Stimulated activated CD8-positive, alpha-beta memory T cell treated with anti-CD3 and anti-CD28 coated beads, Interleukin-7, amount 100 ng/mL, for 24 hours (primary cell): ENCODE measurements around the gene DDRGK1.
"Not testable (repeated sequence)": the region's sequence is repeated elsewhere in the genome, so short reads cannot be mapped to it uniquely, and the experiment has no call there.

Experiments
- DNase-seq: peaks from one replicate; pipeline ENCODE4 v3.0.0-alpha.2; 2020; ENCODE audit warnings: low read depth

Gene DDRGK1

DNA sequence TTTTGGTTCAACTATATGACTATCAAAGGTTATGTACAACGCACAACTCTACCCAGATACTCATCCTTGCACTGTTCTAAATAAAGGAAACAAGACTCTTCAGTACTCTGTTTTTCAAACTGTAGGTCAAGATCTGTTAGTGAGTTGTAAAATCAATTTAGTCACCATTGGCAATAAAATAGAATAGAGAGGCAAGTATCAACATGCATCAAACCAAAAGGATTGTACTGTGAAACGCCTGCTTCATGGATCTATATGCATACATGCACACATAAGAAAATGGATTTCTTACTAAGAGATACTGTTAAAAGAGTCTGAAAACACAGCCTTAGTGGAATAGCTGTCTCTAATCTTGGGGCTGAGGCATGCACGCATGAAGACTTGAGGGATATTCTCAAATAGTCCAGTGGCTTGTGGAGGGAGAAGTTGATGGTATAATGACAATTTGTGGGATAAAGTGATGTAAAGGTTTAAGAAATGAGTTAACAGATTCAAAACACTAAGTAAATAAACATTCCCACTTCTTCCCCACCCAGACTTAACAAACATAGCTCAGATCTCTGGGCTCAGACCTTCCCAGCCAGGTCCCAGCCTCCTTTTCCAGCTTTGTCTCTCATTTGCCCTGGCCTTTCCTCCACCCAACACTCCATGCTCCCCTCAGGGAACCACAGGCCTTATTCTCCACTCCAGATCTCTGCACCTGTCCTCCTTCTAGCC, 20.4 kb downstream of the DDRGK1 start:
- DNase-seq = no peak

DNA sequence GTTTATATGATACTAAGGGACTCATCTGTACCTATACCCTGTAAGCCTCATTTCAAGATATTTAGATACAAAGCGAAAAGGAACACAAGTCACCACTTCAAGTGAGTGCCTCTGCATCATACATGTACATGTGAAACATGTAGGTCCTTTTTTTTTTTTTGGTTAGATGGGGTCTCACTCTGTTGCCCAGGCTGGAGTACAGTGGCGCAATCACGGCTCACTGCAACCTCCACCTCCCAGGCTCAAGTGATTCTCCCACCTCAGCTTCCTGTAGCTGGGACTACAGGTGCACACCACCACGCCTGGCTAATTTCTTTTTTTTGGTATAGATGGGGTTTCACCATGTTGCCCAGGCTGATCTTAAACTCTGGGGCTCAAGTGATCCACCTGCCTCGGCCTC, 22.1 kb downstream of the DDRGK1 start:
- not testable (repeated sequence) for DNase-seq

DNA sequence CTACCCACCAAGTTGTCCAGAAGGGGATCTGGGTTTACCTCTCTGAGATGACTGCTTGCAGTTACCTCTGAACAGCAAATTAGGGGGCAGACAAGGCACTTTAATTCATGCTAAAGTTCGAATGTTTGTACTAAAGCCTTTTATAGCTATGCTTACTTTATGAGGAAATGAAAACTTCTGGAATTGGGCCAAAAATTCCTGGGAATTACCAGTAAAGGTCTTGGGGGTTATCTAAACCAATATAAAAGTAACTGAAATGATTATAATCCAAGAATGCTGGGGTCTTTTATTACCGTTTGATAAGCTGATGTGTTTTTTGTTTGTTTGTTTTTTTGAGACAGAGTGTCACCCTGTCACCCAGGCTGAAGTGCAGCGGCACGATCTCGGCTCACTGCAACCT, 23.2 kb downstream of the DDRGK1 start:
- DNase-seq = no peak

DNA sequence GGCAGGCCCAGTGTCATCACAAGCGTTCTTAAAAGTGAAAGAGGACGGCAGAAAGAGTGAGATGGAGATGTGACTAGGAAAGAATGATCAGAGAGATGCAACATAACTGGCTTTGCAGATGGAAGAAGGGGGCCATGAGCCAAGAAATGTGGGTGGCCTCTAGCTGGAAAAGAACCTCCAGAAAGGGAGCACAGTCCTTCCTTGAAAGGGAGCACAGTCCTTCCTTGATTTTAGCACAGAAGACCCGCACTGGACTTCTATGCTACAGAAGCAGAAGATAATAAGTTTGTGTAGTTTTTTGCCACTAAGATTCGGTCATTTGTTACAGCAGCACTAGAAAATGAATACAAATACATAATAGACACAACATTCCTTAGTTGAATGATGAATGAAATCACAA, 24.2 kb downstream of the DDRGK1 start:
- no peak for DNase-seq

DNA sequence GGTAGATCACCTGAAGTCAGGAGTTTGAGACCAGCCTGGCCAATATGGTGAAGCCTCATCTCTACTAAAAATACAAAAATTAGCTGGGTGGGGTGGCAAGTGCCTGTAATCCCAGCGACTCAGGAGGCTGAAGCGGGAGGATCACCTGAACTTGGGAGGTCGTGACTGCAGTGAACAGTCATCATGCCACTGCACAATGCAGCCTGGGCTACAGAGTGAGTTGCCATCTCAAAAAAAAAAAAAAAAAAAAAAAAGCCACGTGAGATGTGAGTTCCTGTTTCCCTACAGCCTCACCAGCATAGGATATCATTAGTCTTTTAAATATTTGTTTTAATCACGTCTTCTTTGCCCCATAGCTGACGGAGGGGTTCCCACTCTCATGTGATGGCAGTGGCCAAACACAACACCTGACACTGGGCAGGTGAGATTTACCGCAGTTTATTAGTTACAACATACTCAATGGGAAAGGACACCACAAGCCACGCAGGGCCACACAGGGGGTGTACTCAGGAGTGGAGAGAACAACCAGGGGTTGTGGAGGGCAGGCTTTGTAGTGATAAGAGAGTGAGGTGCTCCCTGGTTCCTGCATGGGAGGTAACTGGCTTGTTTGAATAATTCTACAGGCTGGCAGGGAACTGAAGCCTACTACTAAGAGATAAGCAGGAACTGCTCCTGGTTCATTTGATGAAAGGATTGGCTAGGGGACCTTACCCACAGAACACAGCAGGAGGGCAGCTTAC, 26.6 kb downstream of the DDRGK1 start:
- DNase-seq = no peak

DNA sequence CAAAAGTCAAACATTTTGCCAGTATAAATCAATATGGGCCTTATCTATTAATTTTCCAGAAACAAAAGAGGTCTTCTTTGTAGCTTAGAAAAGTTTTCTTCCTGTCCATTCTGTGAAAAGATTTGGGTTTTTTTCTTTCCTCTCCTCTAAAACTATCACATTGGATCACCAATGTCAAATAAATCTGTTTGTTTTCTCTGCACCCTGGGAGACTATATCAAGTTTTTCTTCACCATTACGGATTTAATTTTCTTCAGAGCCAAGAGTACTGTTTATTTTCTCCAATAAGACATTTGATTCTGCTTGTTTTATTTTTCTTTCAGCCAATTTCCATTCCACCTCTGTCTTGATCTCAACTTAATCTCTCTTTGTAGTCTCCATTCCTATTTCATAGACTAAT, 29.2 kb downstream of the DDRGK1 start:
- DNase-seq = no peak

DNA sequence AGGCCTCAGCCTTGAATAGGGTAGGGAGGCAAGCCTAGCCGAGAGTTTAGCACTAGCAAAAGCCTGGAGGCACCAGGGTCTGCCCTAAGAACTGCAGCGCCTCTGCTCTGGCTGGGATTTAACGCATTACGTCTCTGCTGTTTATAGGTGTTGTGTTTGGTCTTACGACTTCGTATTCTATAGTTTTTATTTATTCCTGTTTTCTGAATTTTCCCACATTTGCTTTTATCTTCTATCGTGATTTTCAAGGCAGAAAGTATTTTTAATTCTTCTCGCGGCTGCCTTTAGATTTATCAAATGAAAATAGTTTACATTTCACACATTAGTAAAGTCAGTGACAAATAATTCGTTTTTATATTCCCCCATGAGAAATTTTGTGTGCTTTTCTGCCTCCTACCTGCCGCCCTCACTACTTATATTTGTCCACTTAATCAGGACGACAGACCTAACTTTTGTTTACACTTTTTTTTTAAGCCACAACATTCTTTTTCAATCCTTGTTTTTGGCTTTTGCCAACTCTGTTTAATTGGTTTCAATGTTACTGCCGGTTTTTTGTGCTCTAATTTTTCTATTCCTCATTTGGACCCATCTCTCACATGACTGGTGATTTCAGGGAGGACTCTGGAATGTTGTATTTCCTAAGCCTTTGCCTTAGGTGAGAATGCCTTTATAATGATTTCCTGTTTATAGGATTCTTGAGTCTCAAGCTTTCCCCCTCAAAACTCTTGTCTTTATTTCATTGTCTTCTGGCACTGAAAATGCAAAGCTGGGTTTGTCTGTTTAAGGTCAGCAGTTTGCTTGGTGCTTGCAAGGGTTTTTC, 29.8 kb downstream of the DDRGK1 start:
- DNase-seq = no peak

DNA sequence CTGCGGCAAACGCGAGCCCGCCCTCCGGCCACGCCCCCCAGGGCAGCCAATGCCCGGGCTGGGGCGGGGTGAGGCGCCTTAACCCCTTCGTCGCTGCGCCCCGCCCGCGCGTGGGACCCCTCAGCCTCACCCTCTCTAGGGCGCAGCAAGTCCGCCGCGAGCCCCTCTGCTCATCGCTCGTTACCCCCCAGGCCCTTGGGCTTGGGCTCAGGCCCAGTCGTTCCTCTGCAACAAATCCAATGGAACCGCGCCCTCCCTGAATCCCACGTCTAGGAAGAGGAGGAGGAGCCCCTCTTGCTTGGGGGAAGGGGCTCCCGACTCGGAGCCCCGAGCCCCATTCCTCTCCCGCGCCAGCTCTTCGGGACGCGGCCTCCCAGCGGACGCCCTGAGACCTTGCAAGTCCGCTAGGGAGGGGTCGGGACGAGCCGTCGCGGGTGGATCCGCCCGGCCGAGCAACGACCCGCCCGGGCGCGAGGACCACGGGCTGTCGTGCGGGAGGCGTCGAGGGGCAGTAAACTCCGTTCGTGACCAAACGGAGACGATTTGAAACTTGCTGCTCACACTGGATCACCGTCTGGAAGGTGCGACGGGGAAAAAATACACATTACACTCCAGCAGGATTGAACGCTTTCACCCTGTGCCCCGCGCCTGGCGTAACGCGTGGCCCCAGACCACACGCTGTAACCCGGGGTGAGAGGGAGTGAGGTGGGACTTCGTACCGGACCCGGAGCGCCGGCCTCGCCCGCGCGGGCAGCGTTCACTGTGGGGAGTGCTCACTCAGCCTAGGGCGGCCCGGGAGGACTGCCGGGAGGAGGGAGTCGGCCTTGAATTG, 30.7 kb downstream of the DDRGK1 start:
- DNase-seq = peak; percentile 81

DNA sequence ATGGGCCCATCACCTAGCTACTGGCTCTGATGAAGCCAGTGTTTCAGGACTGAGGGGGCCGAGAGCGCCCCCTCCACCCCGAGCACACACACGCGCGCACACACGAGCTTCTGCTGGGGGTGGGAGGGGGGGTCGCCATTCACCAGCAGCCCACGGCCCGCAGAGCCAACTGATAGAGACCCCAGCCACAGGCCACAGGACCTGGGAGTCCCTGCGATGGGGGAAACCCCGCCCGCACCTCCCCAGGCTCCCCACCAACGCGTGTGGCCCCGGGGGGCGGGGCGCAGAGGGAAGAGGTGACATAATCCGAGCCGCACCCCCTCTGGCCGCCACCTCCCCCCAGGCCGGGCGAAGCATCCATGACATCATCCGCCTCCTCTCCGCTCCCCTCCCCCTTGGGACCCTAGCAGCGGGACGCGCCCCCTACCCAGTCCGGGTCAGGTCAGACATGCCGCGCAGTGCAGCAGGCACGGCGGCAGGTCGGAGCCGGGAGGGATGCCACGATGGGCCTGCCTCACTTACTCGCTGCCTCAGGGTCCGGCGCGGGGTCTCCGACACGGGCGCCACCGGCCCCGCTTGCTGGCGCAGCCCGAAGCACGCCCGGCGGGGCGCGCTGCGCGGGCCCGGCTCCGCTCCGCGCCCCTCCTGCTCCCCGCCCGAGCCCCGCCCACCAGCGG, 31.4 kb downstream of the DDRGK1 start, which contains the start of gene LZTS3:
Gene LZTS3, minus strand, starts transcription at position 617 of the 677 bp plus-strand sequence. CDS start 6,386 bp downstream, outside the sequence.
- DNase-seq = peak; percentile 52

DNA sequence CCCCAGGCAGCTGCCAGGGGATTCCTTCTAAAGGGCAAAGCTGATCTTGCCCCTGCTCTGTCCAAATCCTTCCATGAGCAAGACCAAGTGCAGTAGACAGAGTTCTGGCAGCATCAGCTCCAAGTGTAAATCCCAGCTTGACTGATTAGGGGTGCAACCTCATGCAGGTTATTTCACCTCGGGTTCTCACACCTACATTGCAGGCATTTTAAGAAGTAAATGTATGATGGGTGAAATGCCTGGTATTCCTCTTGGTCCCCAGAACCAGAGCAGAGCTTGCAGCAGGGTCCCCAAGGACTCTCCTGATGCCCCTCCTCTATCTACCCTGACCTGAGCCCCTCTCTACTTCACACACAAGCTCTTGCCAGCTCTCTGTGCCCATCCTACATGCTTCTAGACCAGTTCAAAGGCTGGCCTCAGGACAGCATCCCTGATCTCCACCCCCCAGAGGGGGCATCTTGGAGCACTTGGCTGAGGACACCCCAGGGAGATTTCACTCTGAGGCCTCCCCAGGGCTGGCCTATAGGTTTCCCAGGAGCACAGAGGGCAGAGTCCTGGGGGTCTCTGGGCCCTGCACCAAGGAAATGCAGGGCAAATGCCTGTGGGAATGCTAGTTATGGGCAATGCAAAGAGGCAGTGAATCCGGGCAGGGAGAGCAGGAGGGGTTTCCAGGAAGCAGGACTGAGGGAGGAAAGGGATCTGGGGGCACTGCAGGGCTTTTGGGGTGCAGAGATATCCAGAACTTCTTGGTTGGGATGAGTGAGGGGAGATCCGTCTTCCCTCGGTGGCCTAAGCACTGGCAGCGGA, 32.2 kb downstream of the DDRGK1 start:
- DNase-seq = no peak

DNA sequence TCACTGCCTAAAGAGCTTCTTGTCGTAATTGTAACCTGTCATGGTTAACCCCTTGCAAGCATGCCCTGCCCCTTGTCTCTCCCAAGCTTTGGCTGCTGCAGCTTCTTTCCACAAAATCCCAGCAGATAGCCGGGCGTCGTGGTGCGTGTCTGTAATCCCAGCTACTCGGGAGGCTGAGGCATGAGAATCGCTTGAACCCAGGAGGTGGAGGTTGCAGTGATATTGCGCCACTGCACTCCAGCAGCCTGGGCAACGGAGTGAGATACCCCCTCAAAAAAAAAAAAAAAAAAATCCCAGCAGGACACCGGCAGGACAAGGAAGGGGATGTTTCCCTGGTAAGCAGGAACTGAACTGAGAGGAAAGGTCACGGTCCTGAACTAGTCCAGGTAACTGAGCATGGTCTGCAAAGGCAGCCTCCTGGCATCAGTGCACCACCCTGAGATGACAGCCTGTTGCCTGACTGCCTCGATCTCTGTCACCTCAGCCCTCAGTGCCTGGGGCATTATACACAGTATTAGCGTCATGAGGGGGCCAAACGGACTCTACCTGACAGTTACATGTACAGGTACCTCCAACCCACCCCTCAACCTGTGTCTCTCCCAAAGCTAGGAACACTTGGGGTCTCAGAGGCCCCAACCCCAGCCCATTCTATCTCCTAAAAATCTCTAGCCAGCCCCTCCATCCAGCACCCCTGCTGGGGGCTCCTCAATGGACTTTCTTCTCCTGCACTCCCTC, 32.9 kb downstream of the DDRGK1 start:
- DNase-seq = no peak

DNA sequence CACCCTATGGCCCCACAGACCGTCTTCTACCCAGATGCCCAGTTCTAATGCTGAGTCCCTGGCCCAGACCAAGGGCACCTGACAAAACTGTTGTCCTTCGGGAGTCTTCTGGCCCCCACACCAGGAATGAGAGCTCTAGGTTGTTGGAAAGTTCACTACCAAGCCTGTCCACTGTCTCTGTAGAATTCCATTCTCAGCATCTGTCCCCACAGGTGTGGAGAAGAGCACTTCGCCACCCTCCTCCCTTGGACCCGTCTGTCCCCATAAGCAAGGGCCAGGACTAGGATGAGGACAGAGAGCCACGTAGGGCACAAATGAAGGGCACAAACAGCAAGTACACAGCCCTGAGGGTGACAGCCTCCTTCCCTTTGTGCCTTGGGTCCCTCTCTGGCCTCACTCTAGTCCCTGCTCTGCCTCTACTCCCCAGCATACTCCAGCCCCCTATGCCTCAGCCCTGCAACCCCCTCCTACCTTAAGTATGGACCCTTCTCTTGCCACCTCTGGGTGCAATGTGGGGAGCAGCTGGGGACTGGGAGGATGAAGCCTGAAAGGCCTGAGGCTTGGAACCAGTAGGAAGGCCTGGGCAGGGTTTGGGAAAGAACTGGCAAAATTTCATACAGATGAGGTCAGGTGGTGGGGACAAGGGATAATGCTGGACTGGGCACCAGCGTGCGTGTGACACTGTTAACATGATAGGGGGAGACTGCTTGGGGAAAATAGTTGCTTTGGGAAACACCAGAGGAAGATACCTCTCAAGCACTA, 35.5 kb downstream of the DDRGK1 start:
- DNase-seq = no peak

DNA sequence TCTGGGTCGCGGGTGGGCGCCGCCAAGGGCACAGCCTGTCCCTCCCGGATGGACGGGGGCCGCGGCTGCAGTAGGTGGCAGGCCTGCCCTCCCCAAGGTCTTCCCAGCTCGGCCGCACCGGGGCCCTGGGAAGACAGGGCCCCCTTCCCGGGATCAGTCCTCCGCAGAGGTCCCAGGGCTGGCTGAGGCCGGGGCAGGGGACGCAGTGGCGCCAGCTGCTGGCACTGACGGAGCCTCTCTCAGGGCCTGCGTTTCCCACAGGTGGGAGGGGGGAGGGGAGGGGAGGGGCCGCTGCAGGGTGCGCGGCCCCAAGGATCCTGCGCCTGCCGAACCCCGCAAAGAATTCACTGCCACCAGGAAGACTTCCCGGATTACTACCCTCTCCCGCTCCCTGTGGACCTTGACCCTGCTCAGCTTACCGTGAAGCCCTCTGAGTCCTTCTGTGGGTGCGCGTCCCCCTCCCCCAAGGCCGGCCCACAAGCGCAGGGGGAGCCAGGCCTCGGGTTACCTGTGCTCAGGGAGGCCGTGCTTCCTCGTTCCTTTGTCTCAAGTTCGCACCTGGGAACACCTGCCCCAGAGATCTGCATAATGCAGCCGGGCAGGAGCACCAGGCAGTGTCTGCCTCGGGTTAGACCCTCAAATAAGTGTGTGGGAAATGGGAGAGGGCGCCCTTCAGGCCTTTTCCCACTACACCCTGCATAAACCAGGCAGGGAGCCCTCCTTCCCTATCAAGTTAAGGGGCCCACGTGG, 36.2 kb downstream of the DDRGK1 start:
- no peak for DNase-seq

DNA sequence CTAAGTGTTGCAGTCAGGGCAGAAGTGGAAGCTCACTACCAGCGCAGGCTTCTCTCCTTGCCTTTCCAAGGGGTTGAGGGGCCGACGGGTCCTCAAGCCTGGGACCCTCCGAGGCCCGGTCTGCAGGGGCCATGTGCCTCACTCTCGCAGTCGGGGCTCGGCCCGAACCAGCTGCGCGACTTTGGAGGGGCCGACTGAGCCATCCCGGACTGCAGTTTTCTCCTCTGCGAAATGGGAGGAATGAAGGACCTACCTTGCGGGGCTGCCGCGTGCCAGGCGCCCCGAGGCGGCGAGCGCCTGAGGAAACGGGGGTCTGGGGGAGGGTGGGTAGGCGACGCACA, 36.8 kb downstream of the DDRGK1 start:
- DNase-seq = no peak

DNA sequence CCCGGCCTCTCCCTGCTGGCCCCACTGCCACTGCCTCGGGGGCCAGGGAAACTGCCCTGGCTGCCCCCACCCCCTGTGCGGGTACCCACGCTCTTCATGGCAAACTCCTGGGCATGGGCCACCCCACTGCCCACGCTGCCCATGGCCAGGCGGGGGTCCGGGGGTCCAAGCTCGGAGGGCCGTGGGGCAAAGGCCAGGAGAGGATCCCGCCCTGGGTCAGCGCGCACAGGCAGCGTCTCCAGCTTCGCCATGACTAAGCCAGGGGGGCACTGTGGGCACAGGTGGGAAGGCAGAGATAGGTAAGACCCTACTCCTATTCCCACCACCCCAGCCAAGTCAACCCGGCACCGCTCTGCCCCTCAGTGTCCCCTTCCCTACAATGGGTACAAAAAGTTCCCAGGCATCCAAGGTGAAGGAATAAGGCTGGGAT, 37.6 kb downstream of the DDRGK1 start:
- no peak for DNase-seq

DNA sequence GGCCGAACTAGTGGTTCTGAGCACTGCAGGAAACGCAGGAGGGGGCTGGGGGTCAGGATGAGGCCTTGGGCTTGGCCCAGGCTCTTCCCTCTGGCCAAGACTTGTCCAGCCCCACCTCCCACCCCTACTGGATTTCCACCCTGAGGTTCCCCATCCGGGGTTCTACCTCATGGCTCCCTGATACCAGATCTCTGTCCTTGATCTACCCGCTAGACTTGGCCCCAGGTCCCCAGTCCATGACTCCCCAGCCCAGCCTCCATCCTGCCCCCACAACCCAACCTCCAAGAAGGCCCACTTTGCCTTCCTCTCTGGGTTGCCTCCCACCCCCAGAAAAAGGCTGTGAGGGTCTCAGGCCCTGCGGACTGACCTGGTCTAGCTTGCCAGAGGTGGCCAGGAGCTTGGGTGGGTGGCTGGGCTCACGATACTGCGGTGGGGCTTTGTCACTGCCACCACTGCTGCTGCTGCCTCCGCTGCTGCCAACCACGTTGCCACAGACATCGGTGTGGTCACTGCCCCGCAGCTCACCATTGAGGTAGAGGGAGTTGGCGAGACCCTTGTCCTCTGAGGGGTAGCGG, 38.1 kb downstream of the DDRGK1 start:
- no peak for DNase-seq

DNA sequence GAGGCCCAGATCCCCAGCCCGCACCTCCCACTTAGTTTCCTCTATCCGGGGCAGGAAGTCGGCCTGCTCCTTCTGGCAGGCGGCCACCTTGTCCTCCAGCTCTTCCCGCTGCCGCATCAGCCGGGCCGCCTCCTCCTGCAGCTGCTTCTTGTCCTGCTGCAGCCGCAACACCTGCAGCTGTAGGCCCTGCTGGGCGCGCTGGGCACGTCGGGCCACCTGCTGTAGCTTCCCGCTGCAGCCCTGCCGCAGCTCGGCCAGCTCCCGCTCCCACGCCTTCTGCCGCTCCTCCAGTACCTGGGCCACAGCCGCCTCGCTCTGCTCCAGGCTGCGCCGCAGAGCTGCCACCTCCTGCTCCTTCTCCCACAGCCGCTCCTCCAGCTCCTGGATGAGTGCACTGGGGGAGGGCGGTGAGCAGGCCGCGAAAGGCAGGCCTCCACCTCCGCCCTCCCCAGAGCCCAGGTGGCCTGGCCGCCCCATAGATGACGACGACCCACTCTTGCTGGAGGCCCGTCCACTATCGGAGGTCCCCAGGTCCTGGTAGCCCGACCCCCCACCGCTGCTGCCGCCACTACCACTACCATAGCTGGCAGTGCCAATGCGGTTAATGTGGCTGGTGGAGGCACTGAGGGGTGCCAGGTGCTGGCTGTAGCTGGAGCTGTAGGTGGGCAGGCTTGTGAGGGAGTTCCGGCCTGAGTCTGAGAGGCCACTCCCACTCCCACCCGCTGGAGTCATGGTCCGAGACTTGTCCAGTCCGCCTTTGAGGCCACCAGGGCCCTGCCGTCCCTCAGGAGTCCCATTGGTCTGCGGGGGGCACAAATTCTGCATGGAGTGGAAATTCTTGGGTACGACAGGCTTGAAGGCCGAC, 38.8 kb downstream of the DDRGK1 start:
- no peak for DNase-seq
